ENCODE results near the gene MARCHF3.

GRCh38 chr5:126947146-126948010 is 83.0 kb downstream of the MARCHF3 start:
- TF ChIP-seq CTCF (IDR thresholded peaks at IDR 0.05; ENCODE audit: low read depth, low read length) = no peak
- TF ChIP-seq POLR2A (IDR thresholded peaks at IDR 0.05; ENCODE audit: extremely low read depth, insufficient read length) = no peak

Data from NB4 (cell line).